Panc1 (cell line): ENCODE data around the gene RB1. TPM values are rescaled to one million over a fixed set of nuclear protein-coding genes. Genes with fewer than 3 reads are reported as not detected.

ENCODE experiments used
- ATAC-seq: fragments of 200-7000 bp; cut with Tn5 transposase; 2 replicates; pipeline ENCODE4 v1.9.1; 2020; ENCODE audit warnings: mild to moderate bottlenecking, moderate library complexity
- BruUV-seq: library from RNA; stranded (reverse); fragments of 400-500 nt; replicated peaks from 2 replicates; lab custom pipeline; 2021; lab: Mats Ljungman, UMichigan
- CTCF ChIA-PET: fragments of 300-600 bp; sonication (Branson Sonifier 250); formaldehyde crosslinking; loops from one replicate; lab custom pipeline; 2022; ENCODE audit warnings: antibody characterized with exemption; lab: Charles Lee
- POLR2A ChIA-PET: fragments of 300-600 bp; sonication (Branson Sonifier 250); formaldehyde crosslinking; loops from one replicate; lab custom pipeline; 2022; ENCODE audit warnings: antibody characterized with exemption; lab: Charles Lee
- DNase-seq: peaks from one replicate; pipeline ENCODE4 v3.0.0-alpha.2; 2010; ENCODE audit warnings: low read depth, low spot score
- H3K27ac ChIP-seq: 2 replicates; pipeline ENCODE4 v1.5.1; 2011; ENCODE audit warnings: mild to moderate bottlenecking, low read length, inconsistent platforms
- H3K27me3 ChIP-seq: fragments of 200-500 bp; sonication (Bioruptor generic); 2 replicates; pipeline ENCODE4 v1.6.0; 2014; ENCODE audit warnings: low read length, inconsistent platforms; ENCODE audit not compliant: control insufficient read depth, insufficient read depth
- H3K36me3 ChIP-seq: fragments of 200-500 bp; sonication (Bioruptor generic); 2 replicates; pipeline ENCODE4 v1.5.1; 2014; ENCODE audit warnings: inconsistent platforms, mild to moderate bottlenecking, low read length, moderate library complexity; ENCODE audit not compliant: control insufficient read depth, insufficient read depth
- H3K4me1 ChIP-seq: 2 replicates; pipeline ENCODE4 v1.5.1; 2011; ENCODE audit warnings: inconsistent platforms, mild to moderate bottlenecking, low read length, moderate library complexity; ENCODE audit not compliant: control insufficient read depth, insufficient read depth
- H3K4me3 ChIP-seq, 2 experiments: 2 replicates each; pipeline ENCODE4 v1.5.1; 2011 to 2012; ENCODE audit warnings: low read depth in 2 of 2, low read length in 2 of 2, mild to moderate bottlenecking in 2 of 2, inconsistent platforms in 1 of 2, moderate library complexity in 1 of 2
- H3K9me3 ChIP-seq: fragments of 200-500 bp; sonication (Bioruptor generic); 2 replicates; pipeline ENCODE4 v1.5.1; 2014; ENCODE audit warnings: low read depth, mild to moderate bottlenecking, inconsistent platforms, low read length, moderate library complexity; ENCODE audit not compliant: control insufficient read depth, insufficient read depth
- CTCF ChIP-seq: fragments of 450-650 bp; IDR thresholded peaks from 2 replicates; pipeline ENCODE4 v1.5.1; 2017; ENCODE audit warnings: mild to moderate bottlenecking
- POLR2AphosphoS5 ChIP-seq: IDR thresholded peaks from 2 replicates; pipeline ENCODE4 v1.6.1; 2012; ENCODE audit warnings: mild to moderate bottlenecking, low read depth, low read length, moderate library complexity
- SIN3A ChIP-seq: IDR thresholded peaks from 2 replicates; pipeline ENCODE4 v1.6.1; 2012; ENCODE audit warnings: low read depth, mild to moderate bottlenecking, low read length, moderate library complexity, borderline replicate concordance; ENCODE audit not compliant: insufficient read depth
- TCF7L2 ChIP-seq: IDR thresholded peaks from 2 replicates; pipeline ENCODE4 v1.6.1; 2011; ENCODE audit warnings: mild to moderate bottlenecking, low read depth, low read length, inconsistent platforms
- in situ Hi-C: cut with HindIII; loops from 2 replicates; pipeline ENCODE4 v1.10.0; 2016; ENCODE audit warnings: low sequenced_read_pairs, low pct_unique_long_range_greater_than_20kb
- intact Hi-C: fragments of 100-400 bp; cut with micrococcal nuclease; formaldehyde crosslinking; loops from one replicate; pipeline ENCODE4 v1.10.0; 2022; ENCODE audit not compliant: unreplicated experiment
- total RNA-seq: library from RNA; stranded (reverse); gene quantifications from one replicate; pipeline ENCODE4 v1.2.1, GENCODE V29; 2021; ENCODE audit not compliant: unreplicated experiment
- TF ChIP-seq, protein P1 (sequence below), 2 experiments: IDR thresholded peaks; 2 replicates each; pipeline ENCODE4 v1.6.1; 2011 to 2012; ENCODE audit warnings: low read depth in 2 of 2, control low read depth in 1 of 2, low read length in 1 of 2, mild to moderate bottlenecking in 1 of 2, moderate library complexity in 1 of 2; ENCODE audit not compliant: insufficient read depth in 1 of 2

Gene RB1
- total RNA-seq, 1 experiment from 2014 or later, result 36.0 TPM

- H3K4me3 ChIP-seq, result no peak overlapping the region
- no peak overlapping the region for H3K27ac ChIP-seq
- H3K9me3 ChIP-seq, result no peaks in the 10 kb centered on the region
- in situ Hi-C loops, result no loop called here
- H3K36me3 ChIP-seq, result no peaks in the 10 kb centered on the region; the same call in 1 of the 2 replicates
- ATAC-seq (no peak), DNase-seq (no peak)
- H3K27me3 ChIP-seq, result no peaks in the 10 kb centered on the region
- TF ChIP-seq TCF7L2 (no peak), SIN3A (no peak), CTCF (no peak), POLR2AphosphoS5 (no peak)
- TF ChIP-seq, protein P1, sequence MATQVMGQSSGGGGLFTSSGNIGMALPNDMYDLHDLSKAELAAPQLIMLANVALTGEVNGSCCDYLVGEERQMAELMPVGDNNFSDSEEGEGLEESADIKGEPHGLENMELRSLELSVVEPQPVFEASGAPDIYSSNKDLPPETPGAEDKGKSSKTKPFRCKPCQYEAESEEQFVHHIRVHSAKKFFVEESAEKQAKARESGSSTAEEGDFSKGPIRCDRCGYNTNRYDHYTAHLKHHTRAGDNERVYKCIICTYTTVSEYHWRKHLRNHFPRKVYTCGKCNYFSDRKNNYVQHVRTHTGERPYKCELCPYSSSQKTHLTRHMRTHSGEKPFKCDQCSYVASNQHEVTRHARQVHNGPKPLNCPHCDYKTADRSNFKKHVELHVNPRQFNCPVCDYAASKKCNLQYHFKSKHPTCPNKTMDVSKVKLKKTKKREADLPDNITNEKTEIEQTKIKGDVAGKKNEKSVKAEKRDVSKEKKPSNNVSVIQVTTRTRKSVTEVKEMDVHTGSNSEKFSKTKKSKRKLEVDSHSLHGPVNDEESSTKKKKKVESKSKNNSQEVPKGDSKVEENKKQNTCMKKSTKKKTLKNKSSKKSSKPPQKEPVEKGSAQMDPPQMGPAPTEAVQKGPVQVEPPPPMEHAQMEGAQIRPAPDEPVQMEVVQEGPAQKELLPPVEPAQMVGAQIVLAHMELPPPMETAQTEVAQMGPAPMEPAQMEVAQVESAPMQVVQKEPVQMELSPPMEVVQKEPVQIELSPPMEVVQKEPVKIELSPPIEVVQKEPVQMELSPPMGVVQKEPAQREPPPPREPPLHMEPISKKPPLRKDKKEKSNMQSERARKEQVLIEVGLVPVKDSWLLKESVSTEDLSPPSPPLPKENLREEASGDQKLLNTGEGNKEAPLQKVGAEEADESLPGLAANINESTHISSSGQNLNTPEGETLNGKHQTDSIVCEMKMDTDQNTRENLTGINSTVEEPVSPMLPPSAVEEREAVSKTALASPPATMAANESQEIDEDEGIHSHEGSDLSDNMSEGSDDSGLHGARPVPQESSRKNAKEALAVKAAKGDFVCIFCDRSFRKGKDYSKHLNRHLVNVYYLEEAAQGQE (IDR thresholded peaks at IDR 0.05; ENCODE audit: insufficient read depth in 1 of 2, low read depth in 2 of 2, low read length in 1 of 2), result no peak
- POLR2A ChIA-PET, result no interaction called here
- intact Hi-C loops, result no loop called here
- CTCF ChIA-PET, result no interaction called here
- H3K4me1 ChIP-seq, result no peaks in the 10 kb centered on the region
- no TSS peak for BruUV-seq
Observed at GRCh38 chr13:48311223-48311622, 7.7 kb downstream of the RB1 start.

GRCh38 chr13:48315969-48316650, 12.6 kb downstream of the RB1 start:
- Histone ChIP-seq H3K27me3 (no peaks in the 10 kb centered on the region), H3K4me1 (no peaks in the 10 kb centered on the region), H3K4me3 (no peak overlapping the region), H3K36me3 (no peaks in the 10 kb centered on the region), H3K9me3 (no peaks in the 10 kb centered on the region), H3K27ac (no peak overlapping the region)
- POLR2A ChIA-PET, result no interaction called here
- TF ChIP-seq SIN3A, result no peak
- in situ Hi-C loops, result no loop called here
- intact Hi-C loops, result no loop called here
- BruUV-seq, result no TSS peak
- DNase-seq (no peak), ATAC-seq (no peak)
- CTCF ChIA-PET, result no interaction called here

DNA sequence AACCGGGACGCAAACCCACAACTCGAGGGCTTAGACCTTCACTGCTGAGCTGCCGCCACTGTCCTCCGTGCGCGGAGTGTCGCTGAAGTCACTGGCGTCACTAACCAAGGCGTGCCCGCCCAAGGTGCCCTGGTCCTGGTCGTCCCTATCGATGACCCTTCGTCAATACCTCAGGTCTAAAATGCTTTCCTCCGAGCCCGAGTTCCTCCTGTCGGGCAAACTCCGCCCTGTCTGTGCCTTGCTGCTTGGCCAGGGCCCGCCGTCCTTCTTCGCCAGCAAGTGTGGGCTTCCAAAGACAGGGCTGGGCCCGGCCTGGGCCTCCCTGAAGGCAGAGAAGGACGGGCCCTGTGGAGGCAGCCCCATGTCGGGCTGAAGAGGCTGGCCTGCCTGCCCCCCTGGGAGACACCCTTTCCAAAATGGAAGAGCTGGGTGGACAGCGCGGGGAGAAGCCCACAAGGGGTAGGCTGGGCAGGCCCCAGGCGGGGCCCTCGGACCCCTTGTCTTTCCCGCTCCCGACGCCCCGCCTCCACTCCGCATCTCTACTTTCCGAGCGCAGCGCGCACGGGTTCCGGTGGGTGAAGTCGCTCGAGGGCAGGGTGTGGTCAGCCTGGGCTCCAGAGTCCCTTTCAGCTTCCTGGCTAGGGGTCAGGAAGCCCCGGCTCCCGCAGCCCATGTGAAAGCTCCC, 13.4 kb downstream of the RB1 start:
- CTCF ChIA-PET, result no interaction called here
- in situ Hi-C loops (no loop called here), intact Hi-C loops (no loop called here)
- Histone ChIP-seq H3K36me3 (no peaks in the 10 kb centered on the region), H3K27me3 (no peaks in the 10 kb centered on the region), H3K9me3 (no peaks in the 10 kb centered on the region; the same call in 1 of the 2 replicates), H3K27ac (no peak overlapping the region), H3K4me3 (no peak overlapping the region), H3K4me1 (no peaks in the 10 kb centered on the region)
- POLR2A ChIA-PET, result no interaction called here
- ATAC-seq (no peak), DNase-seq (no peak)
- TF ChIP-seq POLR2AphosphoS5 (no peak), CTCF (no peak), TCF7L2 (no peak), SIN3A (no peak)
- TF ChIP-seq, protein P1 (IDR thresholded peaks at IDR 0.05; ENCODE audit: insufficient read depth in 1 of 2, low read depth in 2 of 2, low read length in 1 of 2), result no peak
- BruUV-seq, result no TSS peak
